NCI-H2196 treated with DMSO at 0.1 percent for 48 hours (cell line): ENCODE results near the gene MOB3B.
"Not testable (repeated sequence)": the region's sequence is repeated elsewhere in the genome, so short reads cannot be mapped to it uniquely, and the experiment has no call there.

Experiments
- DNase-seq: peaks from one replicate; lab custom pipeline; 2025; ENCODE audit not compliant: unreplicated experiment; lab: John Stamatoyannopoulos, UW

The MOB3B gene

GRCh38 chr9:27519466-27520465 lies 9.8 kb downstream of the MOB3B start:
- DNase-seq, result no peak

DNA sequence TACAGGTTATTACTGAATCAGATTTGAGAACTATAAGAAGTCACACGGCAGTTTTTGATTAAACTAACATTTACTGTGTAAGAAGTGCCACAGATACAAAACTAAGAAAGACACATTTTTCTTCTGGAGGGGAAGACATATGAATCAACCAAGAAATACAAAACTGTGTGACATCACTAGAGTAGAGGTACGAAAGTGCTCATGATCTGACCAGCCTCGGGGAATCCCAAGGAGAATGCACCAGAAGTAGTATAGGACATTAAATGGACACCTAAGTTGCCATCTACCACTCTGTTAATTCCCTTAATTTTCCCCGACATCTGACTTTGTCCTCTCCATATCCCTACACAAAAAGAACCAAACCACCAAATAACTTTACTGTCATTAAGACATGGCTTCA lies 10.8 kb downstream of the MOB3B start:
- DNase-seq, result no peak

GRCh38 chr9:27518006-27518405 lies 11.6 kb downstream of the MOB3B start:
- no peak for DNase-seq

- DNase-seq, result no peak
Measured at GRCh38 chr9:27514551-27514950, 15.1 kb downstream of the MOB3B start.

GRCh38 chr9:27511771-27512170 lies 17.8 kb downstream of the MOB3B start:
- DNase-seq, result no peak

- DNase-seq, result no peak
Measured at GRCh38 chr9:27510780-27511179, 18.8 kb downstream of the MOB3B start.

DNA sequence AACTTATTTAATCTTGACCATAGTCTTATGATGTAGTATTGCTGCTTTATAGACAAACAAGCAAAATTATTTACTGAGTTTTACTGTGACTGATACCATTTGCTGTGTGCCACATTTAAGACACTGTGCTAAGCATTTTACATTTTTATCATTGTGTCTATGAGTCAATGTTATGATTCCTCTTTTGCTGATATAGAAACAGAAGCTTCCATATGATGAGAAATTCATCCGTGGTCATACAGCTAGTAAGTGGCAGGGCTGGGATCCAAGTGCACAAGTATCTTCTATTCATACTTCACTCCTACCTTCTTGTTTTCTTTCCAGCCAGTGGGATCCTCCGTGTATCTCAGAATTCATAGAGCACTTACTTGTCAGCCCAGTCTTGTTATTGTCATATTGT lies 22.6 kb downstream of the MOB3B start:
- DNase-seq, result no peak

GRCh38 chr9:27505744-27506161 lies 23.9 kb downstream of the MOB3B start:
- DNase-seq, result no peak

DNA sequence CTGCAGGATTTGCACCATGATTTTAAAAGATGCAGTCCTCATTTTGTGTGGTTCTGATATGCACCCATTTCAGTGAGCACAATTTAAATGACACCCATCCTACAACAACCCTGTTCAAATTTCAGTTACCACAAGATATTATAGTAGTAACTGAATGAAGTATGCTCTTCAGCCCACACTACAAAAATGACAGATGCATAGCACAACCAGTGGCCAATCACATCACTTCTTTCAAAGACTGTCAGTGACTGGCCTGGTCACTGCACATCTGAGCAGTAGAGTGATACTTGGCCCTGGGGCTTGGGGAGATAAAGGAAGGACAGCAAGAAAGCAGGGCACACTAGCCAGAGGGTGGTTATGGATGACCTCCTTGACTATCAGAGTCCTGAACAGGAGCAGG lies 25.4 kb downstream of the MOB3B start:
- no peak for DNase-seq

DNA sequence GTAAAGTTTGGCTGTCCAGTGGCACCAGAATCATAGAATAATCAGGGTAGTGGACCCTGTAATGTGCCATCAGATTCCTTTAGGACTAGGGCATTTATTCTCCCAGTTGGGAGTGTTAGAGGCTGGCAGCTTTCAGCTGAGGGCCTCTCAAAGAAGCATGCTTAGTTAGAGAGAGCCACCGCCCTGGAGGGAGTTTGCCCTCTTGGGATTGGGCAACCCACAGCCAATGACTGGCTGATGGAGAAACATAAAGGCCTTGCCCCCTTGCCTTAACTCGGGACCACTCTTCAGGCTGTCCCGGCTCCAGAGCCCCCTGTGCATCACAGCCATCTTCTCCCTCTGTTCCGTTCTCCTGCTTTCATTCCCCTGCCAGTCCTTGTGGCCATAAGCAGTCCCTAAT lies 26.0 kb downstream of the MOB3B start:
- no peak for DNase-seq

DNA sequence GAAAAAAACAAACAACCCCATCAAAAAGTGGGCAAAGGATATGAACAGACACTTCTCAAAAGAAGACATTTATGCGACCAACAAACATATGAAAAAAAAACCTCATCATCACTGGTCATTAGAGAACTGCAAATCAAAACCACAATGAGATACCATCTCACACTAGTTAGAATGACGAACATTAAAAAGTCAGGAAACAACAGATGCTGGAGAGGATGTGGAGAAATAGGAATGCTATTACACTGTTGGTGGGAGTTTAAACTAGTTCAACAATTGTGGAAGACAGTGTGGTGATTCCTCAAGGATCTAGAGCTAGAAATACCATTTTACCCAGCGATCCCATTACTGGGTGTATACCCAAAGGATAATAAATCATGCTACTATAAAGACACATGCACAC lies 28.7 kb downstream of the MOB3B start:
- not testable (repeated sequence) for DNase-seq

- DNase-seq, result no peak
Measured at GRCh38 chr9:27499451-27499850, 30.2 kb downstream of the MOB3B start.

GRCh38 chr9:27497883-27498417 lies 31.7 kb downstream of the MOB3B start:
- no peak for DNase-seq

GRCh38 chr9:27496135-27496504 lies 33.5 kb downstream of the MOB3B start:
- no peak for DNase-seq

GRCh38 chr9:27495480-27496134 lies 34.0 kb downstream of the MOB3B start:
- DNase-seq, result no peak

DNA sequence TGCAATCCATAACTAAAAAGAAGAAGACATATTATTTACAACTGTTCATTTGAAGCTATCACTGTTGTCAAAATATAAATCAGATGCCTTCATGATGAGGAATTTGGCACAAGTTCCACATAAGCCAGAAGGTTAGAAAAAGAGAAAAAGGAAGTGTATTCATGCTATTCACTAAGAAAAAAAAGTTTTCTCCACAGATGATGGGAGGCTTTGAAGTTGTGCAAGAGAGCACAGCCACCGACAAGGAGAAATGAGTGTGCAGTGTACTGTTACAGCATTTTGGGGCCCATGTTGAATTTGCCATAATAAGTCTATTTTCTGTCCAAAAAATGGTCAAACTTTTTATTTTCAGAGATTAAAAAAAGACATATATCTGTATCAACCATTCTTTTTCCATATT lies 38.5 kb downstream of the MOB3B start:
- no peak for DNase-seq

- no peak for DNase-seq
Measured at GRCh38 chr9:27489087-27489876, 40.3 kb downstream of the MOB3B start.

GRCh38 chr9:27487927-27488326 lies 41.7 kb downstream of the MOB3B start:
- DNase-seq, result no peak

- DNase-seq, result no peak
Measured at GRCh38 chr9:27487128-27487640, 42.4 kb downstream of the MOB3B start.

DNA sequence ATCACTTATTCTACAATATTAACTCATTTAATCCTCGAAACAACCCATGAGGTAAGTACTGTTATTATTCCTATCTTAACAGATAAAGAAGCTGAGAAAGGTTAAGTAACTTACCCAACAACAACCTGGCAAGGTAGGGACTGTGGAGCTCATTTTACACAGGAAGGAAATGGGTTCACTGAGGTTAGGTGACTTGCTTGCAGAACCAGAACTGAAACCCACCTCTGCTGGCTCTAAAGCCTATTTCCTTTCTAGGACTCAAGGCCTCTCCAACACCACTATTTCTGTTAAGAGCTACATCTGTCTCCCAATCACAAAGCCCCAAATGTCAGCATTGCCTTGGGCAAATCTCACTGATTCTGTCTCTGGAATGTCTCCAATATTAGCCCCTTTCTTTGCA lies 44.5 kb downstream of the MOB3B start:
- DNase-seq, result no peak

DNA sequence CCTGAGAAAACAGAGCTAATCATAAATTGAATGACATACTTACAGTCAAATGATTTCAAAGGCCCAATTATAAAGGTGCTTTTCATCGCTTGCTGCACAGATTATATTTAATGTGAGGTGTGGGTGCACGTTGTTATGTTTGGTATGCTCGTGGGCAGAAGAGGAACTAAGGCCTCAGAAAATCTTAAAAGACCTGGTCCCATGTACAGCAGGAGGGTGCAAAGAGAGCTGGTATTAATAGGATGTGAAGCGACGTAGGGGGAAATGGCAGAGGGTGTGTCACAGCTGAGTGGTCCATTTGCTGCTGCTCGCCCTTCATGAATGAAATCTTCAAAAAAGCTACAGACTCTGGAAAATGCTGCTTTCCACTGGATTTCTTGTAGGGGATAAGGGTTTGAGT lies 46.0 kb downstream of the MOB3B start:
- no peak for DNase-seq
